SK-N-MC (cell line): ENCODE data around the gene FGF14.

Experiments used
- EZH2 ChIP-seq: fragments of 200-600 bp; sonication (generic); IDR thresholded peaks from one replicate; pipeline ENCODE4 v1.6.1; 2017; ENCODE audit warnings: antibody characterized with exemption
- FOXP2 ChIP-seq: optimal IDR thresholded peaks from 2 replicates; pipeline ENCODE3; 2011; ENCODE audit warnings: mild to moderate bottlenecking, moderate library complexity; ENCODE audit not compliant: insufficient read depth; ENCODE audit errors: extremely low read length, control extremely low read depth
- POLR2AphosphoS5 ChIP-seq: IDR thresholded peaks from 2 replicates; pipeline ENCODE4 v1.6.1; 2012; ENCODE audit warnings: mild to moderate bottlenecking, low read depth, low read length, borderline replicate concordance

DNA sequence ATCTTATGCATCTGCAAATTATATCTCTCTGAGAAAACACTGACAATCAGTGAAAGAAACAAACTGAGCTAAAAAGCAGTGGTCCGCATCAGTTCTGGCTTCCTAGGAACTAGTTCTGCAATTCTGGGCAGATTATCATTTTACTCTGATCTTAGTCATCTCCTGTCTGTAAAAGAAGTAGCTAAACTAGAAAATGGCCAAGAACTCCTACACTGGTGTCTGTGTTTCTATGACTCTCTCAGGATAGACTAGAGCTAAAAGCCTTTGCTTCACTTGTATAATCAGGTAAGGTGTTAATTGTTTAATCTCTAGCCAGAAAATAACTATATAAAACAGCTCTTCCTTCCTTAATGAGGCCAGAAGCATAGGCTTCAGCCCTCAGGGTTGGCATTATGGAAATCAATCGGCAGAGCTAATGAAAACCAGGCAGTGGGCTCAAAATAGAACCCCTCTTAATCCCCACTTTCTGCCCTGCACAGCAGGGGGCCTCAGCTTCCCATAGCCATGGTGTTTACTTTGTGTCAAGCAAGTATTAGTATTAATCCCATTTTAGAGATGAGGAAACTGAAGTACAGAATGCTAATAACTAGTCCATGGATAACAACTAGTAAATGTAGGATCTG is 459.2 kb downstream of the FGF14 start:
- TF ChIP-seq POLR2AphosphoS5 = peak; percentile 56; the same call in 1 of the 2 replicates
- no peak for TF ChIP-seq EZH2
- no peak for TF ChIP-seq FOXP2
